ENCODE measurements around the gene UBIAD1.
A peak's percentile ranks its signal among the peaks of the same experiment; 100 is the strongest.

Gene UBIAD1

DNA sequence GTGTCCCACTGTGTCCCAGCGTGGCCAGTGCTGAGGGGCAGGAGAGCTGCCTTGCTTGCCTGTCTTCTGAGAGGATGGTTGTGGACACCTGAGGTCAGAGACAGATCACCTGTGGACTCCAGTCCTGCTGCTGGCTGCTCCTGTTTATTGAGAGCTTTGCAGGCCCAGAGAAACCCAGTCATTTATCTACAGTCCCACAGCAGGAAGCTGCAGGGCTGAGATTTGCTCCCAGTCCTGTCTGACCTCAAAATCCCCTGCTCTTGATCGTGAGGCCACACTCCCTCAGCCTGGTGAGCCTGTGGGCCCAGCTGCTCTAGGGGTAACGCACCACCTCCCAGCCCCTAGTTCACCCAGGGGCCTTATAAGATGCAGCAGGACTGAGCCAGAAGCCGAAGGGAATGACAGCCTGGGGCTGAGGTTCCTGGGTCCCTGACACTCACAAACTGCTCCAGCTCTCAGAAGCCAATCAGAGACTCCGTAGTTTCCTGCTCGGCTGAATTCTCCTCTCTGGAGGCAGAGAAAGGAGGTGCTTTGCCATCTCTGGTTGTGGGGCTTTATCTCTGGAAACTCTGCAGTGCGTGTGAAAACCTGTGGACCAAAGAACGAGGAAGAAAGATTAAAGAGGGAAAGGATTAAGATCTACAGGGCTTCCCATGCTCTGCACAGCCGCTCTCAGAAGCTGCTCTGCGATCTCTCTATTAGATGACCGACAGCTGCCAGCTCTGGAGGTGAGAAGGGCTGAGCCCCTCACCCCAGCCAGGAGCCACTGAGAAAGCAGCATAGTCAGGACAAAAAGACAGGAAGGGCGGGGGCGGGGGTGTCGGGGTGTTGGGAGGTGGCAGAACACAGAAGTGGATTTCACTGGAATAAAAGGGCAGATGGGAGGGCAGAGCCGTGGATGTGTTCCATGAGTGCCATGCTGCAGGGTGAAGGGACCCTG is 39.1 kb downstream of the UBIAD1 start:
- DNase-seq (ENCODE audit: low read depth, low spot score): no peak

DNA sequence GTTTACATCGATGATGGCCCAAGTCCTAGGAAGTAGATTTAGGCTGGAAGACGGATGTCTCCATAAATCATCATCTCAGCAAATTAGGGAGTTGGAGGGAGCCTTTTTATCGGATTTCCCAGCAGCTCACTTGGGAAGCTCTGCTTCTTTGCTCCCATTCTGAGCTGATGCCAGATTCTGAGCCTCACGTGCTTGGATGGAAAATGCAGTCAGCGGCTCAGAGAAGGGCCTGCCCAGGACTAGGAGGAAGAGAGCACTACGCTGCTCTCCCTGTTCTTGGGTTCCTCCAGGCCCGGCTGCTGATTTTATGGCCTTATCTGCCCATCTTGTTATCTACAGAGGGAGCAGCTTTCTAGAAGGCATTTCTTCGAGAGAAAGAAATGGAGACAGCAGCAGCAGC is 42.0 kb downstream of the UBIAD1 start:
- no peak for DNase-seq (ENCODE audit: low read depth, low spot score)

DNA sequence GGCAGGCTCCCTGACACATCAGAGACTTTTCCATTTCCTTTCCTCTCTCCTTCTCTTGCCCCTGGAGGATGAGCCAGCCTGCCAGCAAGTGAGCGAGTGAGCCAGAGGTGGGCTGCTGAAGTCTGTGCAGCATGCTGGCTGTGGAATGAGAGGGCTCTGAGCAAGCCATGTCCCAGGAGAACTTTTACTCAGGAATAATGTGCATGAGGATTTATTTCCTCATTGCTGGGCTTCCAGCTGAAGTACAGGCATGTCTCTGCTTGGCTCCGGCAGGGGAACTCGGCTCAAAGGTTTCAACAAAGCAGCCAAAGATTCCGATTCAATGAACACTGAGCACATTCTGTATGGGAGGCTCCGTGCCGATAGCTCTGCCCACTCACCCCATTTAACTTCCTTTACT is 43.7 kb downstream of the UBIAD1 start:
- no peak for DNase-seq (ENCODE audit: low read depth, low spot score)

DNA sequence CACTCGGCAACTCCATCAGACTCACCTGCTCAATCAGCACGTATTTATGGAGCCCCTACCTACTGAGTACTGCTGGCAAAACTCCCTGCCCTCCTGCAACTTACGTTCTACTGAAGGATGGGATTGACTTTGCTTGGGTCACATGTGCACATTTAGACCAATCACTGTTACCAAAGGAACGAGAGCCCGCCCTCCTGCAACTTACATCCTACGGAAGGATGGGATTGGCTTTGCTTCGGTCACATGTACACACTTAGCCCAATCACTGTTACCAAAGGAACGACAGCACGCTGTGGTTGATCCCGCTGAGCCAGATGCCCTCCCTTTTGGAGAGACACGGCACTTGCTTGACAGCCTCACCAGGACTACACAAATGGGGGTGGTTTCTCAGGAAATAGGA is 46.0 kb downstream of the UBIAD1 start:
- peak; percentile 42 for DNase-seq (ENCODE audit: low read depth, low spot score)

DNA sequence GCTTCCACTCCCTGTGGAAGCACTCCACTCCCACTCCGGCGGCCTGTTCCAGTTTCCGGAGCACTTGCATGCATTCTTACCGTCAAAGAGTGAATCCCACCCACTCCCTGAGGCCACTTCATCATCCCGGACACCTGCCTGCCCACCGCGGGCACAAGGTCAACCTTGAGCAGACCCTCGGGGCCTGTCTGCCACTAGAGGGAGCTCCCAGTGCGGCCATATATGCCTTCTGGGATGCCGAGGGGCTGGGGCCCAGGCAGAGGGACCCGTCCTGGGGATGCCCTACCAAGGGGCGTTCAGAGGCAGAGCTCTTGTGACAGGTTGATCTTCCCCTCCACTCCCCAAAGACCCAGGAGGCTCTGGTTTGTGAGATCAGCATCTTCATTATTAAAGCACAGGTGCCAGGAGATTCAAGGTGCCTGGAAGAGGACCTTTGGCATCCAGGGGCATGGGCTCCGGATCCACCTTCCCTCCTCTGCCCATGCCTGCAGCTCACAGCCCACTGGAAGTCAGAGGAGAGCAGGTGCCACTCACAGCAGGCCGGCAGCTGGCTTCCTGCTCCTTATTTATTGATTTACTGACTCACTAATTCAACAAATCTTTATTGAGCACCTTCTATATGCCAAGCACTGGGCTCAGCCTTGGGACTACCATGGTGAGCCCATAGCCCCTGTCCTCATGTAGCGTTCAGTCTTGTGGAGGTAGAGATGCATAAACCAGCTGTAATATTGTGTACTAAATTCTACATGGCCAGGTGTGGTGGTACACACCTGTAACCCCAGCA is 47.3 kb downstream of the UBIAD1 start:
- DNase-seq (ENCODE audit: low read depth, low spot score): no peak

DNA sequence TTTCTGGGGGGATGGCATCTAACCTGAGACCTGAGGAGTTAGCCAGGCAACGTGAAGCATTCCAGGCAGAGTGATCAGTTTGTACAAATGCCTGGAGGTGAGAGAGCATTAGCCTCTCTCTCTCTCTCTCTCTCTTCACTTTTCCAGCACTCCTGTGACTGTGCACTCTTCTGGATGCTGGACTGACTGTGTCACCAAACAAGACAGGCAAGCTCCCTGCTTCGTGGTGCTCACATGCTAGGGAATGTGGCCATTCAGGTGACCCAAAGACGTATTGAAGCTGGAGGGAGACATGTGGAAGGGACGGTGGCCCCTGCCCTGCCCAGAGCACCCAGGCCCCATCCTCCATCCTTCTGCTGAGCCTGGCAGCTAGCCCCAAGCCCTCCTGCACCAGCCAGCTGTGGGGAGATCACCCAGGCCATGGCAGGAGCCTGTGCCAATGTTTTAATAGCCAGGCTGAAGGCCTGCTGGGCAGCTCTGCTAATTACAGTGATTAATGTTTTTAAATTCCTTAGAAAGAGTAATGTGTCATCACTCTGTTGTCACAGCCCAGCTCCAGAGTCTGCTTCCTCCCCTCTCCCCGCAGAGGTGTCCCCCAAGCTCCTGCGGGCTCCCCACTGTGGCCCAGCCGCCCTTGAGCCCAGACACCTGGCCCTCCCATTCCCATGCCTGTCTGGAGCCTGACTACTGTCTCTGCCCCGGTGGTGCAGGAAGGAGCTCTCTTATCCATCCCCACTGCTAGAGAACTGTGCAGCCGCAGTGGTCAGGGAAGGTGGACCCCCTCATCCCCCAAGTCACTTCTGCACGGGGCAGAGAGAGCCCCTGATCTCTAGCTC is 48.9 kb downstream of the UBIAD1 start:
- DNase-seq (ENCODE audit: low read depth, low spot score): no peak

DNA sequence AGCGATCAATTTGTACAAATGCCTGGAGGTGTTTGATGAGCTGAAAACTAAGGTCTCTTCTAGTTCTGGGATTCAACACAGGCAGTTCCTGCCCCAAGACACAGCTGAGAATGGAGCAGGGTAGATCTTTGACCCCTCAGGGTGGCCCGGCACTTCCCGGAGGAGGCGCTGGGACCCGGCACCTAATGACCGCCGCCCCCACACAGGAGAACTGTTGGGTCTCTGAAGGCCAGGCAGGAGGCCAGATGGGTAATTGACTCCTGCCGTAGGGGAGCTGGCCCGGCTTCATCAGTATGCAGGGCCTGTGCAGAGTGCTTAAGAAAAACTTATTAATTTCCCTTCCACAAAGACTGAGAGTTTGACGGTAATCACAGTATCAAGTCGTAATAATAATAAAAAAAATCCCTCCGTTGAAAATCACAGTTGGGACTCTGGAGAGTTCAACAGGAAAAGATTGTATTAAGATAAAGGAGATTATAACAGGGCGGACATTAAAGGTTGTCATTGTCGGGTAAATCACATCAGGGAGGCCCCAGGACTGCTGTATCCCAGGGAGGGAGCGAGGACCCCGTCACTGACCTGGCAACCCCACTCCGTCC is 51.7 kb downstream of the UBIAD1 start:
- DNase-seq (ENCODE audit: low read depth, low spot score): no peak

DNA sequence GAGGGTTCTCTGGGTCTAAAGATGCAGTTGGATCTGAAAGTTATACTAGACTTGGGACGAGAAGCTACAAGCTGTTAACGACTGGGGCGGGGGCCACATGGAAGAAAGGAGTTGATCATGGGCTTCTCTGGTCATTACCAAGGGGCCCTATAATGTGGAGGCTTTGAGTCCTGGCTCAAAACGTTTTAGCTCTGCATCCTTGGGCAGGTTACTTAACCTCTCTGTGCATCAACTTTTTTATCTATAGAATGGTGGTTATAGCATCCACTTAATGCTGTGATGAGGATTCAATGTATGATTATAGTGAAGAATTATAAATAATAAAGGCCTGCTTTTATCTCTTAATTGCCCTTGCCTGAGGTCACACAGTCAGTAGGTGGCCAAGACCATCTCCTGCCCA is 53.1 kb downstream of the UBIAD1 start:
- no peak for DNase-seq (ENCODE audit: low read depth, low spot score)

DNA sequence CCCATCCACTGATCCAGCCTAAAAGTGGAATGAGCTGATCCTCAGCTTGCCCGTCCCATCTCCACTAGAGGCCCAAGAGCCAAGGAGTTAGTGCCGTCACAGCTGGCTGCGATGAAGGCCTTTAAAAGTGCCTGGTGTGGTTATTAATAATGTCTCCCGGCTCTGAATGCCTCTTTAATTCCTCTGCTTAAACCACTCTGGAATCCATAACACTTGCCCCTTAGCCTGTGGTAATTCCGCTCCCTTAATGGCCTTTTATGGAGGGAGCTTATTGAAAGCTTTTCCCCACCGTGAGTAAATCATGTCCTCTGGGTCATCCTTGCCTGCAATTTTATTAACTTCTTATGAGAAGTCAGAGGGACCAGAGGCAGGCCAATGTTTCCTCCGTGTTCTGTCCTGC is 55.4 kb downstream of the UBIAD1 start:
- no peak for DNase-seq (ENCODE audit: low read depth, low spot score)

DNA sequence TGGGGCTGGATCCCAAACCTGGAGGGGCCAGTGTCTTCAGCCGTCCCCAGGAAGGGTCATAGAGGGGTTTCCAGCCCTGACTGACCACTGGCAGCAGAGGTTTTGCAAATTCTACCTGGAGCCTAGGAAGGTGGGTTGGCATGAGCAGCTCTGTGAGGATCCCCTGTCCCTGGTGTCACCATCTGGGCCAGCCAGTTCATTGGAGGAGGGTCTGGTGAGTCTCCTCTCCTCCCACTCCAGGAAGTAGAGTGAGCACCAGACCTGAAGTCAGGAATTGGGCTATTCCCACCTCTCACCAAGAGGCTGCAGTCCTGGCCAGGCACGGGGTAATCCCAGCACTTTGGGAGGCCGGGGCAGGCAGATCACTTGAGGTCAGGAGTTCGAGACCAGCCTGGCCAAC is 57.4 kb downstream of the UBIAD1 start:
- DNase-seq (ENCODE audit: low read depth, low spot score): no peak

DNA sequence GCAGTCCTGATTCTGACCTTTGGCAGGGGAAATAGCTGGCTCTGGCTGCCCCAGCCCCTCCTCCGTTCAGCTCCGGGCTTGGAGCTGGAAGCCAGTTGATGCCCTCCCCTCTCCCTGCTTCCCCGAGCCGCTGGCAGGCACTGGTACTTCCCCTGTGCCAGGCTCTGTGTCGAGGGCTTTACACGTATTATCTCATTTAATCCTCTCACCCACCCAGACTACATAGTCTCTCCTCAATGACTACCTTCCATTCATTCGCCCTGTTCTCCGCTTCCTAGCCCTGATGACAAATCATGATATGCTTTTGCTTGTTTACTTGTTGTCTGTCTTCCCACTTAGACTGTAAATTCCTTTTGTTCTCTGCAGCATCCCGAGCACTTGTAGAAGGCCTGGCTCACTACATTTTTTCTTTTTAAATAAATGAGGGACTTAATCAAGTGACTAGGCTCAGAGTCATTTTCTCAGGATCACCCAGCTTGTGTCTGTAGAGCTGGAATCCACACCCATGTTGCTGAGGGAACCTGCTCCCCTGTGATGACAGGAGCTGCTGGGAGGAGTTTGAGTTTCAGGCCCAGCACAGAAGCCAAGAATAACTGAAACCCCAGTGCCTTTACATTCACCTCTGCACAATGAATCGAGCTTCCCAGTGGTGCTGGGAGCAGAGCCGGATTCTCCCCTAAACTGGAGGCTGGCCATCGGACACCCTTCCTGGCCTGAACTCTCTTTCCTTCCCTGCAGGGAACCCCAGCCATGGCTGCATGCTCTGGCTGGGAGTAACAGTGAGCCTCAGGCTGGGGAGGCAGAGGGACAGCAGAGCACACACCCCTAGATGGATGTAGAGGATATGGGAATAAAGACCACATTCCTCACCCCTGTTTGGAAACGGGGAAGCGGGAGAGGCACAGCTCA is 58.3 kb downstream of the UBIAD1 start:
- DNase-seq (ENCODE audit: low read depth, low spot score): no peak

DNA sequence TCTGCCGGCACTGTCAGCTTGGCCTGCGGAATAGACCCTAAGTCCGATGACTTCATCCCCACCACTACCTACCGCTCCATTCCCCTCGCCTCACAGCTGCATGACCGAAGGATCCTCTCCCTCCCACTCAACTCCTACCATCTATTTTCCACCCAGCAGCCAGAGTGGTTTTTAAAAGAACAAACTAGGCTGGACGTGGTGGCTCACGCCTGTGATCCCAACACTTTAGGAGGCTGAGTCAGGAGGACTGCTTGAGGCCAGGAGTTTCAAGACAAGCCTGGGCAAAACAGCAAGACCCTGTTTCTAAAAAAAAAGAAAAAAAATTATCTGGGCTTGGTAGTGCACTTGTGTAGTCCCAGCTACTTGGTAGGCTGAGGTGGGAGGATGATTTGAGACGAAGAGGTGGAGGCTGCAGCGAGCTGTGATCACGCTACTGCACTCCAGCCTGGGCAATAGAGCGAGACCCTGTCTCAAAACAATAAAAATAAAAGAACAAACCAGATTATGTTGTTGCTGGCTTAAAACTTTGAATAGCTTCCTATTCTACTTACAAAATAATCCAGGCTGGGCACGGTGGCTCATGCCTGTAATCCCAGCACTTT is 59.0 kb downstream of the UBIAD1 start:
- DNase-seq (ENCODE audit: low read depth, low spot score): no peak

DNA sequence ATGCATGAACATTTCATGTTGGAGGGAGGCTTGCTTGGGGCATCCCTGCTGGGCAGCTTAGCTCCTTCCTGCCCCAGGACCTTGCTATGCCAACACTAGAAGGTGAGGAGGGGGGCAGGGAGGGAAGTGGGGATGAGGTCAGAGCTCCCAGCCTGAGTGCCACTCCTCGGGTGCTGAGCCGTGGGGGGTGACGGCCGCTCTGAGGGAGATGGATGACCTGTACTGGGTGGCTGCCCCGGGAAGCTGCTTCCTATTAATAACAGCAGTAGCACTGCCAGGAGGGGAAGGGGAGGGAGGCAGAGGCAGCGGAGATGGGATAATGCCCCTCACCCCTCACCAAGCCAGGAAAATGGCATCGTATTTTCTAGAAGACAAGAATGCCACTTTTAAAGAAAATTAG is 60.6 kb downstream of the UBIAD1 start:
- no peak for DNase-seq (ENCODE audit: low read depth, low spot score)

DNA sequence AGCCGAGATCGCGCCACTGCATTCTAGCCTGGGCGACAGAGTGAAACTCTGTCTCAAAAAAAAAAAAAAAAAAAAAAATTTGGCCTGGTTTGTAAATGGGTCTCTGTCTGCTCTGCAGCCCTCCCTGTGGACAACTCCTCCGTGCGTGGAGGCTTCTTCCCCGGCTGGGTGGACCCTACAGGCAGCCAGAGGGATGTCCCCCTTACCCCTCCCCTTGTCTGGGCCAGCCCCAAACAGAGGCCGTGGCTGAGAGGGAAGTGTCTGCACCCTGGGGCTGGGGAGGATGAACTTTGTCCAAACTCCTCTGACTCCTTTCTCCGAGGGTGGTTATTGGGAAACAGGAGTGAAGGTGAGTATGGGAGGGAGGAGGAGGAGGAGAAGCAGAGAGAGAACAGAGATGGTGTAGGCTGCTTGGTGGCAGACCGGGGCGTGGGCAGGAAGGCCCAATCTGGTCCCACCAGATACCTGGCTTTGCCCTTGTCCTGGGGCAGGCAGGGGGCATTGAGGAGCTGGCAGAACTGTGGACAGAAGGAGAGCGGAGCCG is 61.3 kb downstream of the UBIAD1 start:
- no peak for DNase-seq (ENCODE audit: low read depth, low spot score)

DNA sequence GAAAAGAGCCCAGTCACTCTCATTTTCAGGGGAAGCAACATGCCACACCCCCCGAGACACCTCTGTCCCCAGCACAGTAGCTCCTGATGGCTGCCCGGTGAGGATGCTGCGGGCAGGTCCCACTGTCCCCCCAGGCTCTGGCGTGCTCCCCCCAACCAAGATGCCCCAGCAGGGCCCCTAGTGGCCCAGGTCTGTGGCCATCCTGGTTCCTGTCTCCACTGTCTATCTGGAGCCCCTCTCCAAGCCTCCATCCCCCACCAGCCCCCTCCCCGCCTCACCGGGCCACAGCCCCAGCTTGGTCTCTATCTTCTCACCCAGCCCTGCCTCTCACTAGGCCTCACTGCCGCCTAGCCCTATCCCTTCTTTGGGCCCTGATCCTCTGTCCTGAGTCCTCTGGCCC is 61.8 kb downstream of the UBIAD1 start:
- DNase-seq (ENCODE audit: low read depth, low spot score): no peak

DNA sequence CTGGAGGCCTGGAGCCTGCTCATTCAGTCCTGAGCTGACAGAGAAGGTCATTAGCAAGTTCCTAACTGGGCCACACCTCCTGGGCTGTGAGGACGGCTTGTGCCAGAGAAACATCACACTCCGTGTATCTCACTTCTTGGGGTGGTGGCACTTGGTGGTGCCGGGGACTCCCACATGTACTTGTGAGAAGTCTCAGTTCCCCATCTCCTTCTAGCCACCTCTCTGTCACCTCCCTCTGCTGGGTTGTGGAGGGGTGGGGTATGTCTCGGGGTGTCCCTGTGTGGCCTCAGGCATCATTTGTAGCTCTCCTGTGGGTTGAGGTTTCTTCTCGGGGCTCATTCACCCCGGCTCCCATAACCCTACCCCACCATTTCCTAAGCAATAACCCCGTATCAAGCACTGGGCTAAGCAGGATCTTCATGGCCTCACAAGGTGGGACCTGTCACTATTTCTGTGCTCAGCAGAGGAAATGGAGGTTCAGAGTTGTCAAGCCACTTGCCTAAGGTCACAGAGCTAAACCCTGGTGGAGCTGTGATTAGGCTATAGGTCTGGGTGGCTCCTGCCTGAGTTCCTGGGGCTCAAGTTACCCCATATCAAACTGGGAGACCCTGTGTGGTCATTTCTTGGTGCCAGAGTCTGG is 62.5 kb downstream of the UBIAD1 start:
- no peak for DNase-seq (ENCODE audit: low read depth, low spot score)

DNA sequence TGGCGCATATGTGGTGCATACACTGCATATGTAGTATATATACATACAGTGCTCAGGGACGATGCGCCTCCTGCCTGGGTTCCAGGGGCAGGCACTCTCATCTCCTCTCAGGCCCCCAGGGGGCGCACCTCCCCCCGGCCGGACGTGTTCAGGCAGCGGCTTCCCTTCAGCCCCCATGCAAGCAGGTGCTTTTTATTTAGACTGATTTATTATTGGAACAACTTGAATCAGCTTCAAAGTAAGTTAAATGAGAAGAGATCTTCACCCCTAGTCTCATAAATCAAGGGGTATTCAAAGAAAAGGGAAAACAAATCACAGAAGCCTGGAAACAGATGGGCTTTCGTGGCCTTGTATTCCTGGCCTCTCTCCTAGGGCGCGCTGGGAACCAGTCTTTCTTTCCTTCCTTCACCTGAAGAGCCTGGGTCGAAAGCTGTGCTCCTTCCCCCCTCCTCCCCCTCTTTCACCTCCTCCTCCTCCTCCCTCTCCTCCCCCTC is 64.6 kb downstream of the UBIAD1 start:
- no peak for DNase-seq (ENCODE audit: low read depth, low spot score)

Measured in iPS DF 19.7 (cell line).